ENCODE results near the gene A2ML1.
"Not testable (repeated sequence)": the region's sequence is repeated elsewhere in the genome, so short reads cannot be mapped to it uniquely, and the experiment has no call there.

Gene A2ML1

GRCh38 chr12:8817856-8818255, 4.6 kb upstream of the A2ML1 start:
- DNase-seq (ENCODE audit: low read depth): no peak

- no peak for DNase-seq (ENCODE audit: low read depth)
Measured at GRCh38 chr12:8818526-8818925, 3.9 kb upstream of the A2ML1 start.

- no peak for DNase-seq (ENCODE audit: low read depth)
Measured at GRCh38 chr12:8819666-8819980, 2.8 kb upstream of the A2ML1 start.

- not testable (repeated sequence) for DNase-seq (ENCODE audit: low read depth)
Measured at GRCh38 chr12:8820676-8821407, 1.6 kb upstream of the A2ML1 start.

GRCh38 chr12:8821591-8821990, 830 bp upstream of the A2ML1 start:
- DNase-seq (ENCODE audit: low read depth): no peak

GRCh38 chr12:8823565-8824300, 1.3 kb downstream of the A2ML1 start:
- DNase-seq (ENCODE audit: low read depth): no peak

- DNase-seq (ENCODE audit: low read depth): no peak
Measured at GRCh38 chr12:8827551-8828256, 5.3 kb downstream of the A2ML1 start.

GRCh38 chr12:8828257-8829124, 6.1 kb downstream of the A2ML1 start:
- DNase-seq (ENCODE audit: low read depth): no peak

GRCh38 chr12:8829125-8829518, 6.7 kb downstream of the A2ML1 start:
- DNase-seq (ENCODE audit: low read depth): no peak

GRCh38 chr12:8829621-8830020, 7.2 kb downstream of the A2ML1 start:
- DNase-seq (ENCODE audit: low read depth): no peak

GRCh38 chr12:8831116-8831515, 8.7 kb downstream of the A2ML1 start:
- no peak for DNase-seq (ENCODE audit: low read depth)

- no peak for DNase-seq (ENCODE audit: low read depth)
Measured at GRCh38 chr12:8832500-8832899, 10.1 kb downstream of the A2ML1 start.

GRCh38 chr12:8834230-8834629, 11.8 kb downstream of the A2ML1 start:
- DNase-seq (ENCODE audit: low read depth): no peak

- no peak for DNase-seq (ENCODE audit: low read depth)
Measured at GRCh38 chr12:8837291-8837690, 14.9 kb downstream of the A2ML1 start.

GRCh38 chr12:8840321-8840720, 17.9 kb downstream of the A2ML1 start:
- DNase-seq (ENCODE audit: low read depth): no peak

- DNase-seq (ENCODE audit: low read depth): no peak
Measured at GRCh38 chr12:8840938-8841633, 18.7 kb downstream of the A2ML1 start.

GRCh38 chr12:8841778-8842177, 19.4 kb downstream of the A2ML1 start:
- DNase-seq (ENCODE audit: low read depth): no peak

GRCh38 chr12:8844665-8845064, 22.2 kb downstream of the A2ML1 start:
- DNase-seq (ENCODE audit: low read depth): no peak

GRCh38 chr12:8846305-8846704, 23.9 kb downstream of the A2ML1 start:
- no peak for DNase-seq (ENCODE audit: low read depth)

- DNase-seq (ENCODE audit: low read depth): no peak
Measured at GRCh38 chr12:8847435-8847834, 25.0 kb downstream of the A2ML1 start.

- no peak for DNase-seq (ENCODE audit: low read depth)
Measured at GRCh38 chr12:8849876-8850275, 27.5 kb downstream of the A2ML1 start.

- no peak for DNase-seq (ENCODE audit: low read depth)
Measured at GRCh38 chr12:8852119-8852518, 29.7 kb downstream of the A2ML1 start.
